GM19035 (cell line): ENCODE results near the gene NDST3.

Source experiments
- ATAC-seq: cut with Tn5 transposase; IDR thresholded peaks from one replicate; pipeline ENCODE4 v1.9.1; 2021; ENCODE audit not compliant: unreplicated experiment

Gene NDST3

GRCh38 chr4:118307643-118308042 lies 273.4 kb downstream of the NDST3 start:
- ATAC-seq = no peak
